ENCODE measurements around the gene FGD6.

DNA sequence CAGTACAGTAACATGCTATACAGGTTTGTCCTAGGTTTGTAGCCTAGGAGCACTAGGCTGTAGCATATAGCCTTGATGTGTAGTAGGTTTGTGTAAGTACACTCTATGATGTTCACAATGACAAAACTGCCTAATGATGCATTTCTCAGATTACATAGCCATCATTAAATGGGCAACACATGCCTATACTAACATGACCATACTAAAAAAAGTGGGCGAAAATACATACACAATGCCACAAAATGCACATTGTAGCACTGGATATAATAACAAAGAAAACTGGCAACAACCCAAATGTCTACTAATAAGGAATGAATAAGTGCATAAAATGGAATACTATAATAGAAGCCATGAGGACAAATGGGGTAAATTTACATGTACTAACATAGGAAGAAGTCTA, 182.5 kb downstream of the FGD6 start:
- TF ChIP-seq, protein P1, sequence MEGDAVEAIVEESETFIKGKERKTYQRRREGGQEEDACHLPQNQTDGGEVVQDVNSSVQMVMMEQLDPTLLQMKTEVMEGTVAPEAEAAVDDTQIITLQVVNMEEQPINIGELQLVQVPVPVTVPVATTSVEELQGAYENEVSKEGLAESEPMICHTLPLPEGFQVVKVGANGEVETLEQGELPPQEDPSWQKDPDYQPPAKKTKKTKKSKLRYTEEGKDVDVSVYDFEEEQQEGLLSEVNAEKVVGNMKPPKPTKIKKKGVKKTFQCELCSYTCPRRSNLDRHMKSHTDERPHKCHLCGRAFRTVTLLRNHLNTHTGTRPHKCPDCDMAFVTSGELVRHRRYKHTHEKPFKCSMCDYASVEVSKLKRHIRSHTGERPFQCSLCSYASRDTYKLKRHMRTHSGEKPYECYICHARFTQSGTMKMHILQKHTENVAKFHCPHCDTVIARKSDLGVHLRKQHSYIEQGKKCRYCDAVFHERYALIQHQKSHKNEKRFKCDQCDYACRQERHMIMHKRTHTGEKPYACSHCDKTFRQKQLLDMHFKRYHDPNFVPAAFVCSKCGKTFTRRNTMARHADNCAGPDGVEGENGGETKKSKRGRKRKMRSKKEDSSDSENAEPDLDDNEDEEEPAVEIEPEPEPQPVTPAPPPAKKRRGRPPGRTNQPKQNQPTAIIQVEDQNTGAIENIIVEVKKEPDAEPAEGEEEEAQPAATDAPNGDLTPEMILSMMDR (IDR thresholded peaks at IDR 0.05), result no peak
- TF ChIP-seq POLR2A (IDR thresholded peaks at IDR 0.05), result no peak
